GM18907 (cell line): ENCODE data around the gene PPP6R2.
A peak's percentile ranks its signal among the peaks of the same experiment; 100 is the strongest.

Experiments used
- ATAC-seq: cut with Tn5 transposase; IDR thresholded peaks from one replicate; pipeline ENCODE4 v1.9.1; 2021; ENCODE audit warnings: mild to moderate bottlenecking, moderate library complexity; ENCODE audit not compliant: unreplicated experiment

Gene PPP6R2

GRCh38 chr22:50305923-50306566 is 37.1 kb upstream of the PPP6R2 start:
- peak; percentile 33 for ATAC-seq

- no peak for ATAC-seq
Measured at GRCh38 chr22:50306753-50307749, 36.1 kb upstream of the PPP6R2 start, which contains the start of gene PLXNB2. PLXNB2 (minus strand) TSS chr22:50307646; CDS start chr22:50290584, 17,062 bp downstream.

GRCh38 chr22:50307890-50308596 is 35.1 kb upstream of the PPP6R2 start:
- no peak for ATAC-seq

- ATAC-seq, result no peak
Measured at GRCh38 chr22:50308597-50308935, 34.6 kb upstream of the PPP6R2 start.

GRCh38 chr22:50308986-50309600 is 34.0 kb upstream of the PPP6R2 start:
- no peak for ATAC-seq

GRCh38 chr22:50309601-50309991 is 33.5 kb upstream of the PPP6R2 start:
- ATAC-seq, result no peak

- no peak for ATAC-seq
Measured at GRCh38 chr22:50310031-50310722, 33.0 kb upstream of the PPP6R2 start.

- no peak for ATAC-seq
Measured at GRCh38 chr22:50310949-50311444, 32.1 kb upstream of the PPP6R2 start.

- ATAC-seq, result no peak
Measured at GRCh38 chr22:50311606-50312351, 31.3 kb upstream of the PPP6R2 start.

- no peak for ATAC-seq
Measured at GRCh38 chr22:50312371-50312770, 30.8 kb upstream of the PPP6R2 start.

GRCh38 chr22:50313021-50313420 is 30.1 kb upstream of the PPP6R2 start:
- ATAC-seq, result no peak

- ATAC-seq, result no peak
Measured at GRCh38 chr22:50313600-50313999, 29.5 kb upstream of the PPP6R2 start.

GRCh38 chr22:50314081-50314454 is 29.1 kb upstream of the PPP6R2 start:
- no peak for ATAC-seq

- peak; percentile 65 for ATAC-seq
Measured at GRCh38 chr22:50314455-50315288, 28.5 kb upstream of the PPP6R2 start.

- no peak for ATAC-seq
Measured at GRCh38 chr22:50315289-50316113, 27.6 kb upstream of the PPP6R2 start.

- ATAC-seq, result no peak
Measured at GRCh38 chr22:50316114-50317065, 26.7 kb upstream of the PPP6R2 start.

- no peak for ATAC-seq
Measured at GRCh38 chr22:50317178-50317577, 25.9 kb upstream of the PPP6R2 start.
